ENCODE results near the gene CASP3. TPM values are rescaled to one million over a fixed set of nuclear protein-coding genes. Genes with fewer than 3 reads are reported as not detected.

Gene CASP3
- total RNA-seq (2022; extraction: Qiagen RNA extraction) = 23.5 to 24.7 TPM (median 23.9 TPM) in 5 replicates

GRCh38 chr4:184649026-184649970 is at the start of gene CASP3, which contains the start of gene PRIMPOL:
Gene CASP3, minus strand, starts transcription at chr4:184649447. Its CDS starts 10,994 bp downstream, at chr4:184638453.
Gene PRIMPOL, plus strand, starts transcription at chr4:184649738. Its CDS starts 7,403 bp downstream, at chr4:184657141.

Other genes starting within 250 kb of the CASP3 start
- 8.4 to 10.1 TPM (median 9.0 TPM) in 5 replicates for gene IRF2, start 174.9 kb downstream of the CASP3 start, total RNA-seq (2022; extraction: Qiagen RNA extraction)
- 5.5 to 6.7 TPM (median 6.4 TPM) in 5 replicates for gene PRIMPOL, start 291 bp upstream of the CASP3 start, total RNA-seq (2022; extraction: Qiagen RNA extraction)
- gene CENPU, start 84.6 kb upstream of the CASP3 start, total RNA-seq (2022; extraction: Qiagen RNA extraction) = 22.6 to 25.9 TPM (median 23.7 TPM) in 5 replicates
- gene ACSL1, start 176.5 kb upstream of the CASP3 start, total RNA-seq (2022; extraction: Qiagen RNA extraction) = 43.4 to 53.2 TPM (median 52.4 TPM) in 5 replicates